OCI-LY7 (cell line): Measurements from ENCODE around the gene CNTN4. TPM values are rescaled to one million over a fixed set of nuclear protein-coding genes. Genes with fewer than 3 reads are reported as not detected.

Experiments
- BruUV-seq: library from RNA; stranded (reverse); fragments of 400-500 nt; replicated peaks from 2 replicates; lab custom pipeline; 2021; lab: Mats Ljungman, UMichigan
- CTCF ChIA-PET: fragments of 300-600 bp; sonication (Branson Sonifier 250); formaldehyde crosslinking; loops from one replicate; lab custom pipeline; 2022; ENCODE audit warnings: antibody characterized with exemption; ENCODE audit not compliant: unreplicated experiment; lab: Charles Lee
- POLR2A ChIA-PET: fragments of 300-600 bp; sonication (Branson Sonifier 250); formaldehyde crosslinking; loops from one replicate; lab custom pipeline; 2022; ENCODE audit warnings: antibody characterized with exemption; lab: Charles Lee
- DNase-seq: peaks from one replicate; pipeline ENCODE4 v3.0.0-alpha.2; 2015; ENCODE audit warnings: low spot score
- H2AFZ ChIP-seq: fragments of 200-600 bp; sonication (generic), shearing (Covaris generic); 2 replicates; pipeline ENCODE4 v1.6.1; 2014; ENCODE audit warnings: mild to moderate bottlenecking, antibody characterized with exemption, low read length, moderate library complexity
- H3K27ac ChIP-seq: fragments of 200-600 bp; sonication (generic); 2 replicates; pipeline ENCODE4 v1.5.1; 2014; ENCODE audit warnings: mixed run types, low read depth, mild to moderate bottlenecking, moderate library complexity, low read length, inconsistent platforms; ENCODE audit not compliant: poor library complexity, severe bottlenecking
- H3K36me3 ChIP-seq: fragments of 200-600 bp; sonication (generic); 2 replicates; pipeline ENCODE4 v1.6.1; 2014; ENCODE audit warnings: mild to moderate bottlenecking, antibody characterized with exemption, low read length, moderate library complexity, mixed read lengths; ENCODE audit not compliant: insufficient read depth
- H3K4me1 ChIP-seq: fragments of 200-600 bp; sonication (generic); 2 replicates; pipeline ENCODE4 v1.5.1; 2014; ENCODE audit warnings: mild to moderate bottlenecking, low read length; ENCODE audit not compliant: insufficient read depth, poor library complexity, severe bottlenecking
- H3K4me2 ChIP-seq: fragments of 200-600 bp; sonication (generic); 2 replicates; pipeline ENCODE4 v1.6.1; 2014; ENCODE audit warnings: mild to moderate bottlenecking, low read length
- H3K4me3 ChIP-seq: fragments of 200-600 bp; sonication (generic); 2 replicates; pipeline ENCODE4 v1.5.1; 2014; ENCODE audit warnings: mild to moderate bottlenecking, low read depth, low read length; ENCODE audit not compliant: poor library complexity, severe bottlenecking
- H3K79me2 ChIP-seq: fragments of 200-600 bp; sonication (generic); 2 replicates; pipeline ENCODE4 v1.6.1; 2016; ENCODE audit warnings: low read depth, mild to moderate bottlenecking, low read length, moderate library complexity, mixed read lengths; ENCODE audit not compliant: insufficient read depth
- H3K9me2 ChIP-seq: fragments of 200-600 bp; sonication (generic); 2 replicates; pipeline ENCODE4 v1.6.1; 2016; ENCODE audit warnings: mild to moderate bottlenecking, low read length, mixed read lengths; ENCODE audit not compliant: insufficient read depth
- H3K9me3 ChIP-seq: fragments of 200-600 bp; sonication (generic); 2 replicates; pipeline ENCODE4 v1.6.1; 2014; ENCODE audit warnings: mild to moderate bottlenecking, mixed run types, low read length, mixed read lengths
- H4K20me1 ChIP-seq: fragments of 200-600 bp; sonication (generic); 2 replicates; pipeline ENCODE4 v1.6.1; 2014; ENCODE audit warnings: mild to moderate bottlenecking, antibody characterized with exemption, low read length, moderate library complexity, mixed read lengths; ENCODE audit not compliant: insufficient read depth
- EZH2phosphoT487 ChIP-seq: fragments of 200-600 bp; sonication (generic); IDR thresholded peaks from 2 replicates; pipeline ENCODE4 v1.6.1; 2018; ENCODE audit warnings: low read depth, borderline replicate concordance, mild to moderate bottlenecking, mixed run types, antibody characterized with exemption, low read length, moderate library complexity, mixed read lengths
- intact Hi-C: fragments of 100-400 bp; cut with micrococcal nuclease; formaldehyde crosslinking; loops from one replicate; pipeline ENCODE4 v1.10.0; 2022; ENCODE audit not compliant: unreplicated experiment
- total RNA-seq, 2 experiments: library from RNA; depleted of rRNA in 1 of 2; stranded (reverse); fragments of >200 nt in 1 of 2; shearing (Covaris generic) in 1 of 2; gene quantifications; 2 replicates each; pipeline ENCODE4 v1.2.3, GENCODE V29; 2014 to 2022
- TF ChIP-seq, protein P1 (sequence below): fragments of 200-600 bp; sonication (generic); conservative IDR thresholded peaks from 2 replicates; pipeline ENCODE4 v1.5.1; 2014; ENCODE audit warnings: mild to moderate bottlenecking, antibody characterized with exemption, low read length, moderate library complexity, mixed read lengths

The CNTN4 gene
- total RNA-seq, 2 experiments from 2014 or later, result not detected

- no peaks in the 10 kb centered on the region for H3K4me1 ChIP-seq
- intact Hi-C loops, result no loop called here
- no peak overlapping the region for H3K4me3 ChIP-seq
- CTCF ChIA-PET, result no interaction called here
- no peaks in the 10 kb centered on the region for H4K20me1 ChIP-seq
- H3K4me2 ChIP-seq, result no peak overlapping the region
- H2AFZ ChIP-seq, result no peak overlapping the region
- H3K79me2 ChIP-seq, result no peaks in the 10 kb centered on the region
- H3K27ac ChIP-seq, result no peak overlapping the region
- no peak for TF ChIP-seq EZH2phosphoT487
- TF ChIP-seq, protein P1, sequence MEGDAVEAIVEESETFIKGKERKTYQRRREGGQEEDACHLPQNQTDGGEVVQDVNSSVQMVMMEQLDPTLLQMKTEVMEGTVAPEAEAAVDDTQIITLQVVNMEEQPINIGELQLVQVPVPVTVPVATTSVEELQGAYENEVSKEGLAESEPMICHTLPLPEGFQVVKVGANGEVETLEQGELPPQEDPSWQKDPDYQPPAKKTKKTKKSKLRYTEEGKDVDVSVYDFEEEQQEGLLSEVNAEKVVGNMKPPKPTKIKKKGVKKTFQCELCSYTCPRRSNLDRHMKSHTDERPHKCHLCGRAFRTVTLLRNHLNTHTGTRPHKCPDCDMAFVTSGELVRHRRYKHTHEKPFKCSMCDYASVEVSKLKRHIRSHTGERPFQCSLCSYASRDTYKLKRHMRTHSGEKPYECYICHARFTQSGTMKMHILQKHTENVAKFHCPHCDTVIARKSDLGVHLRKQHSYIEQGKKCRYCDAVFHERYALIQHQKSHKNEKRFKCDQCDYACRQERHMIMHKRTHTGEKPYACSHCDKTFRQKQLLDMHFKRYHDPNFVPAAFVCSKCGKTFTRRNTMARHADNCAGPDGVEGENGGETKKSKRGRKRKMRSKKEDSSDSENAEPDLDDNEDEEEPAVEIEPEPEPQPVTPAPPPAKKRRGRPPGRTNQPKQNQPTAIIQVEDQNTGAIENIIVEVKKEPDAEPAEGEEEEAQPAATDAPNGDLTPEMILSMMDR, result no peak
- no peaks in the 10 kb centered on the region for H3K9me3 ChIP-seq
- H3K36me3 ChIP-seq, result no peaks in the 10 kb centered on the region
- no peak for DNase-seq
- POLR2A ChIA-PET, result no interaction called here
- no TSS peak for BruUV-seq
- no peaks in the 10 kb centered on the region for H3K9me2 ChIP-seq
Observed at GRCh38 chr3:2853651-2854050, 755.0 kb downstream of the CNTN4 start.

DNA sequence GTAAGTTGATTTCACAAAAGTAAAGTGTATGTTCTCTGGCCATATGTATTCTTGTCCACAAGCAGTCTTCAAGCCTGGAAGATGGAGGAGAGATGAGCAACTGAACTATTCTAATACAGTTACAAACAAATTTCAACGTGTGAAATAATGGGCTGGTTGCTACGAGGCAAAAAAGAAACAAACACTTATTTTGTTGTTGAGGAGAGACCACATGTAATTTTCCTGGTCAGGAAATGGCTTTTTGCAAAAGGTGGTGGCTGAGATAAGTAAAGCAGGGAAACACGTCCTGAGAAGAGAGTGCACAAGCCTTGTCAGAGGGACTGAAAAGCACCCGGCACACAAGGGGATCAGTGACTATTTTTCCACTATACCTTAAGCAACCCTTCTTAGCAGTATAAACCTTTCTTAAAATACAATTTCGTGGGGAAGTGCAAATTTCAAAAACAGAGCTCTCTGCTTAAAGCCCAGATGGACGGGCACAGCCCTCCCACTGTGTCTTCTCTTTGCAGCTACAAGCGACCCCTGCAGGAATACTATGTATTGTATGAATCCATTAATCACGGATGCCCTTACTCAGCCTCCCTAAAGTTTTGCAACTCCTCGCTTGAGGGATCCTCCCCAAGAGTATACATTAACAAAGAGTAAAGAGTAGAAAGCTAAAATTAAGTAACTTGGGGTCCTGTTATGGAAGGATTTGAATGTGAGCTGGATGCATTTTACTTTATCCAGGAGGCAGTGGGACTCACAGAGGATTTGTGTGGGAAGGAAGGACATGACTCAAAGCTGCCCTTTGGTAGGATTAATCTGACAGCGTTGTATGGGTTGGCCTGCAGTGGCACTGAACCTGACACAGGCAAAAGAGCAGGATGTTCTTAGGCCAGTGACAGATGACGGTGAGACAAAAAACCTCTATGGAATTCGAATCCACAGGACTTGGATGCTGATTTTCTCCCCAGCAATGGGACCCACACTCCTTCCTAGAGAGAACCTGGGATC, 757.8 kb downstream of the CNTN4 start:
- no TSS peak for BruUV-seq
- Histone ChIP-seq H3K36me3 (no peaks in the 10 kb centered on the region), H3K9me2 (no peaks in the 10 kb centered on the region), H2AFZ (no peak overlapping the region), H3K79me2 (no peaks in the 10 kb centered on the region), H3K4me3 (no peak overlapping the region), H3K27ac (no peak overlapping the region), H3K4me2 (no peak overlapping the region), H4K20me1 (no peaks in the 10 kb centered on the region), H3K9me3 (no peaks in the 10 kb centered on the region), H3K4me1 (no peaks in the 10 kb centered on the region)
- ChIA-PET POLR2A (interaction anchor here (0.6 to 0.7 kb wide), 3 partner anchors 19 to 1262 kb away, joined by 3 to 4 read pairs (median 4); no protein-coding TSS in a partner anchor), CTCF (no interaction called here)
- TF ChIP-seq, protein P1, result no peak
- no peak for TF ChIP-seq EZH2phosphoT487
- intact Hi-C loops, result no loop called here
- DNase-seq, result no peak

GRCh38 chr3:2860626-2861025, 762.0 kb downstream of the CNTN4 start:
- no peak overlapping the region for H3K4me2 ChIP-seq
- no peaks in the 10 kb centered on the region for H4K20me1 ChIP-seq
- no peaks in the 10 kb centered on the region for H3K9me2 ChIP-seq
- no peak for TF ChIP-seq EZH2phosphoT487
- TF ChIP-seq, protein P1, result no peak
- no peak for DNase-seq
- H3K4me1 ChIP-seq, result no peaks in the 10 kb centered on the region
- no TSS peak for BruUV-seq
- POLR2A ChIA-PET, result no interaction called here
- H3K27ac ChIP-seq, result no peak overlapping the region
- H3K79me2 ChIP-seq, result no peaks in the 10 kb centered on the region
- H3K4me3 ChIP-seq, result no peak overlapping the region
- no peak overlapping the region for H2AFZ ChIP-seq
- H3K36me3 ChIP-seq, result no peaks in the 10 kb centered on the region
- intact Hi-C loops, result no loop called here
- CTCF ChIA-PET, result no interaction called here
- no peaks in the 10 kb centered on the region for H3K9me3 ChIP-seq
